ENCODE results near the gene NHS. TPM values are rescaled to one million over a fixed set of nuclear protein-coding genes. Genes with fewer than 3 reads are reported as not detected.

Gene NHS
- total RNA-seq, 1 donor from 2014 or later: 8.3 TPM

DNA sequence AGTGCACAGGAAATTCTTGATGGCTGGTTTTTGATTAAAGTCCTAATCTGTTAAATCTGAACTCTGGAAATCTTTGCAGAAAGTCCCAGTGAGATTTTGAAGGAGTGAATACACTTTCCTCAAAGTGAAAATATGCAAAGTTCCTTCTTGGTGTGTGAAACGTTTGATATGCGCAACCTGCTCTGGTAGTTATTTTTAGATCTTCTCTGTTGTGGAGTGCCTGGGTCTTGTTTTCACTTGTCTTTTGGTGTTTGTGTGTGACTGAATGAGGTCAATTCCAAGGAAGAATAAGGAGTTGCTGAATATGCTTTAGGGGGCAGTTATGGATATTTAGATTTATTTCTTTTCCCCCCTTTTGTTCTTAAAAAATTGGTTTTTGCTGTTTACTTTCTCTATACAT, 404.0 kb downstream of the NHS start:
- no peak overlapping the region for H3K4me3 Mint-ChIP-seq

DNA sequence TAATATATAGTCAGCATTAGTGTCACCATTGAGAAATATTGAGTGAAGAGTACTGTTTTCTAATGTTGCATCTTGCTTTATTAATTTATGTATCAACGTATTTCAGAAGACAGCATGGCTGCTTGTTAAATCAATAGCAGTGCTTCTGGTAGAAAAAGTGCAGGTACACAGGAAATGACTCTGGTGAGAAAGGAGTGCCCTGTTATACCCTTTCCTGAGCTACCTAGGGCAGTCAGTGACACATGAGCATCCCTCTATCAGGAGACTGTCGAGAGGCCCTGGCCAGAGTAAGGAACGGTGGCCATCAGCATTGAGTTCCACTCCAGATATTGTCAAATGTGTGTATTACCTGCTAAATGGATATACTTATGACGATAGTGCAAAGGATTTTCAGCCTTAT, 404.4 kb downstream of the NHS start:
- Mint-ChIP-seq H3K9me3 (peaks cover 32% of the 10 kb centered on the region), H3K4me1 (no peaks in the 10 kb centered on the region), H3K27ac (no peak overlapping the region), H3K4me3 (no peak overlapping the region), H3K36me3 (no peaks in the 10 kb centered on the region), H3K27me3 (ENCODE audit: low read depth) (peaks cover 4% of the 10 kb centered on the region)
- TF ChIP-seq, protein P1, sequence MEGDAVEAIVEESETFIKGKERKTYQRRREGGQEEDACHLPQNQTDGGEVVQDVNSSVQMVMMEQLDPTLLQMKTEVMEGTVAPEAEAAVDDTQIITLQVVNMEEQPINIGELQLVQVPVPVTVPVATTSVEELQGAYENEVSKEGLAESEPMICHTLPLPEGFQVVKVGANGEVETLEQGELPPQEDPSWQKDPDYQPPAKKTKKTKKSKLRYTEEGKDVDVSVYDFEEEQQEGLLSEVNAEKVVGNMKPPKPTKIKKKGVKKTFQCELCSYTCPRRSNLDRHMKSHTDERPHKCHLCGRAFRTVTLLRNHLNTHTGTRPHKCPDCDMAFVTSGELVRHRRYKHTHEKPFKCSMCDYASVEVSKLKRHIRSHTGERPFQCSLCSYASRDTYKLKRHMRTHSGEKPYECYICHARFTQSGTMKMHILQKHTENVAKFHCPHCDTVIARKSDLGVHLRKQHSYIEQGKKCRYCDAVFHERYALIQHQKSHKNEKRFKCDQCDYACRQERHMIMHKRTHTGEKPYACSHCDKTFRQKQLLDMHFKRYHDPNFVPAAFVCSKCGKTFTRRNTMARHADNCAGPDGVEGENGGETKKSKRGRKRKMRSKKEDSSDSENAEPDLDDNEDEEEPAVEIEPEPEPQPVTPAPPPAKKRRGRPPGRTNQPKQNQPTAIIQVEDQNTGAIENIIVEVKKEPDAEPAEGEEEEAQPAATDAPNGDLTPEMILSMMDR (IDR thresholded peaks at IDR 0.05; ENCODE audit: unreplicated experiment): no peak
- DNase-seq (ENCODE audit: low spot score in 2 of 2, unreplicated experiment in 2 of 2): no peak

More for the DNA sequence above, 404.0 kb downstream of the NHS start:
- H3K36me3 Mint-ChIP-seq: no peaks in the 10 kb centered on the region
- H3K27ac Mint-ChIP-seq: no peak overlapping the region
- TF ChIP-seq, protein P1 (IDR thresholded peaks at IDR 0.05; ENCODE audit: unreplicated experiment): no peak
- H3K4me1 Mint-ChIP-seq: no peaks in the 10 kb centered on the region
- DNase-seq (ENCODE audit: low spot score in 2 of 2, unreplicated experiment in 2 of 2): no peak
- H3K27me3 Mint-ChIP-seq (ENCODE audit: low read depth): peaks cover 4% of the 10 kb centered on the region
- peaks cover 32% of the 10 kb centered on the region for H3K9me3 Mint-ChIP-seq

Small RNA genes lying within 50 kb of the gene (microRNA-seq; reads per million reads assigned to microRNA genes)
- gene MIR4768: not detected

All from mesothelial cell of epicardium (in vitro differentiated cells).